DMS 273 (cell line): Measurements from ENCODE around the gene ASIC1.

Experiments
- DNase-seq: peaks from one replicate; lab custom pipeline; 2025; ENCODE audit not compliant: unreplicated experiment; lab: John Stamatoyannopoulos, UW

Gene ASIC1

DNA sequence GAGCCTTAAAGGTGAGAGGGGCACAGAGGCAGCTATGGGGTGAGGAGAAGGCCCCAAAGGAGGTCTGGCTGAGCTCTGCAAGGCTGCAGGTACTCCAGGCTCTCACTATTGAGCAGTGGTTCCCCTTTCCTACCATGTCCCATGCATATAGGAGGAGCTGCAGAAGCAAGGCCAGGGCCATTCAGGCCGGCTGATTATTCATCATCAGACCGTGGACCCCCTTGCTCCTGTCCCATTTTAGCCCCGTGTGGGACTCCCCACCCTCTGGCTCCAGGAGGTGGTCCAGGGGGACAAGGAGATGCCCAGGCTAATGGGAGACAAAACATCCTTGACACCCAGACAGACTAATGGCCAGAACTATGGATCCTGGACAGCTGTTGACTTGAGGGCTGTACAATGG, 49.5 kb downstream of the ASIC1 start:
- no peak for DNase-seq

DNA sequence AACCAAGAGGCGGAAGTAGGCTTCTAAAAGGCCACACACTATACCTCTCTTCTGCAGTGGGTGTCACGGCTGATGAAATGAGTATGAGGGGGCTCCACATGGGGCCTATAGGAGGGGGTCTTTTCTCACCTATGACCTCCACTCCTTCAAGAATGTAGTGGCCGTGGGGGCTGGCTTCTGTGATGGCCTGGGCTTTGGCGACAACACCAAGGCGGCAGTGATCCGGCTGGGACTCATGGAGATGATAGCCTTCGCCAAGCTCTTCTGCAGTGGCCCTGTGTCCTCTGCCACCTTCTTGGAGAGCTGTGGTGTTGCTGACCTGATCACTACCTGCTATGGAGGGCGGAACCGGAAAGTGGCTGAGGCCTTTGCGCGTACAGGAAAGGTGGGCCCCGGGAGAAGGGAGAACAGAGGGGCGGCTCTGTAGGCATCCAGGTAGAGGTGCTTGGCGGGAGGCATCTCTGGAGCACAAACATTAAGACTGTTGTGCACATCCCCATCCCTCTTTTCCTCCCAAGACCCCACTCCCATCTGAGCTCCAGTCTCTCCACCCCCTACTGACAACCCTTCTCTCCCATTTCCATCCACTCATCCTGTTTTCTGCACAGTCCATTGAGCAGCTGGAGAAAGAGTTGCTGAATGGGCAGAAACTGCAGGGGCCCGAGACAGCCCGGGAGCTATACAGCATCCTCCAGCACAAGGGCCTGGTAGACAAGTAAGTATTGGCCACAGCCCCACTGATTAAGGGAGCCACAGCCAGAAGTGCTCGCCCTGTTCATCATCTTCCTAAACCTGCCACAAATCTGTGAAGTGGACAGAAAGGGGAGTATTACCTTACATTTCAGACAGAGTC, 50.2 kb downstream of the ASIC1 start:
- DNase-seq, result no peak

DNA sequence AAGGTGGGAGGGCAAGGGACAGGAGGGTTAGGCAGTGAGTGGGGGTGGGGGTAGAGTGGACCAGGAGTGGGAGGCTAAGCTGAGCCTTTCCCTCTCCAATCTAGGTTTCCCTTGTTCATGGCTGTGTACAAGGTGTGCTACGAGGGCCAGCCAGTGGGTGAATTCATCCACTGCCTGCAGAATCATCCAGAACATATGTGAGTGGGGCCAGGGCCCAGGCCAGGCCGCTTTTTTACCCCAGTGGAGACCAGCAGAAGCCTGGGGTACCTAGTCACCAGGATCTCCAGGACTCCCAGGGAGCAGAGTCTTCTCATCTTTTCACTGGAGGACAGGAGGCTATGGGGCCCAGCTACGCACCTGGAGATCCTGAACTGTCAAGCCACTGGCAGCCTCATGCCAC, 51.9 kb downstream of the ASIC1 start:
- no peak for DNase-seq

DNA sequence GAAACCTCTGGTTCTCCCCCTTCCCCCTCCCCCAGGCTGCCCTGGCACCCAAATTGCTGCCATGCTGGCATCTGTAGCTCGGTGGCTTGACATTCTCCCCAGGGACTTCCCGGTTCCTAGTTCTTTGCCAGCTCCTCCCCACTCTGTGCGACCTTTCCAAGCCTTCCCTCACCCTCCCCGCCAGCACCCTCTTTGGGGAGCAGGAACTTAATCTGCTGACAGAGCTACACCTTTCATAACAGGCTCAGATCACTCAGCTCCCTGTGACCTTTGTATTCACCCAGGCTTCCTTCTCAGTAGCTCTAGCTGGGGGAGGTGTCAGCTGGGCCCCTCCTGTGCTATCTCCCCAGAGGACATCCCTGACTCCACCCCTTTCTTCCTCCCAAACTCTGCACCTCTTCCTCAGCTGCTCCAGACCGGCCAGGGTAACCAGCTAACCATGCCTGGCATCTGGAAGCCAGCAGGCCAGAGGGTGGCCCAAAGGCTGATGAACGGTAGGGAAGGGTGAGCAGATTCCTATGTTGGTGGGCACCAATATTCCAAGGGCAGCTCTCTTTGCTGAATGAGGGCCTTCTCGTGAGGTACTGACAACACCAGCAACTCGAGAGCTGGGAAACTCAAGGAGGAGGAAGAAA, 52.8 kb downstream of the ASIC1 start:
- DNase-seq, result peak; percentile 34

DNA sequence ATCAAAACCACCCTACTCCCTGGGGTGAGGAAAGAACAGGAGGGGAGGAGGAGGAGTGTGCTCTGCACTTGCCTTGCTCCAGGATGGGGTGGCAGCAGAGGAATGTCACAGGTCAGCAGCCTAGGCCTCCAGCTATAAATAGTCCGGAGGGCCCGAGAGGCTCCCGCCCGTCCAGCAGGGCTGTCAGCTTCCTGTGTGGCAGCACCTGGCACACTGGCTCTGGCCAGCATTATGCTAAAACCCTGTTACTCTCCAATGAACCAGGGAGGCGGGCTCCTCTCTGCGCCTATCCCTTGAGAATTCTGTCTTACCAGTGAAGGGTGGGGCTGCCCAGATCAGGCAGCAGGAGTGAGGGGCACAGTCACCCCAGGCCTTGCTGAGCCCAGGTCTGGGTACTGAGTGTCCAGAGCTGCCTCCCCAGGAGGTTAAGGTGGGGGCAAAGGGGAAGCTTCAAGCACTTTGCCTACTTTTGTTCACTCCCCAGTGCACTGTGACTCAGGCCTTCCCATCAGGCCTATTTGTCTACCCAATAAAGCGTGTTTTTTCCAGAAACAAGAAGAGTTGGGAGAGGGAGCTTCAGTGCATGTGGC, 53.5 kb downstream of the ASIC1 start:
- DNase-seq, result peak; percentile 34

DNA sequence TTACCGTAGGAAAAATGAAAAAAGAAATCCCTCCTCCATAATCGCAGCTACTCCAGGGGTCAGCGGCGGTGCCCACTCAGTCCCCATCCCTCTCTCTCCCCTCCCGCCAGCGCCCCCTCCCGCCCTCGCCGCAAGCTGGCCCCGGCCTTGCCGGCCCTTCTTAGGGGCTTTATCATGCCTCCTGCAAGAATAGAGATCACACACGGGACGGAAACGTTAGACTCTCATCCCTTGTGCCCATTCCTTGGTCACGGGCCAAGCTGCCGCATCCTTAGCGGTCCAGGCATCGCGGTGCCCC, 53.9 kb downstream of the ASIC1 start:
- DNase-seq, result no peak

DNA sequence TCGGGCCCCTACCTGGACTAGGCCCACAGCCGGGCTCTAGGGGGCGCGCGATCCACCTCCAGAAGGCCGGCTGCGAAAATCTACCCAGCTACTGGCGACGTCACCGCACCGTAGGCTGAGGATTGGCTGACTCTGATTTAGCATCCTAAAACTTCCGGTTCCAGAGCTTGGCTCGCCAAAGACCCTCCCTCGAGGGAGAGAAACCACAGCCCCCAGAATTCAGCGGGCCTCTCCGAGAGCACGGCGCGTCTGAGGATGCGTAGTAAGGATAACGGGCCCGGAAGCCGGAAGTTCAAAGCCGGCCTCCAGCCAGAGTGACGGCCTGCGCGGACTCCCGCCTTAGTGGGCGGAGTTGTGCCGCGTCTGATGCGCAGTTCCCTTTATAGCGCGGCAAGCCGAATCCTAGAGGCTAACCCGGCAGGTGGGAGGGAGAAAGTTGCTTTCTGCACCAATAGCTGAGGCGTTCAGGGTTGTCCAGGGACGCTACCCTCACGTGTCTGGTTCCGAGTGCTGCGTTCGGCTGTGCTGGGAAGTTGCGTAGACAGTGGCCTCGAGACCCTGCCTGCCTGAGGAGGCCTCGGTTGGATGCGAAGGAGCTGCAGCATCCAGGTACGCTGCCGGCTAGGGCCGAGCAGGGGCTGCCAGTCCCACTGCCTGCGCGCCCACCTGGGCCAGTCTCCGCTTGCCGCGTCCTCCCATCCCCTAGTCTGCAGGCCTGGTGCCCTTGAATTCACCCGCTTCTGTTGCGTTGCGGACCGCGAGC, 54.5 kb downstream of the ASIC1 start, which contains the start of gene COX14:
COX14 (plus strand) TSS at position 544 of the 763 bp plus-strand sequence. CDS start 7,808 bp downstream, outside the sequence.
- peak; percentile 99 for DNase-seq

DNA sequence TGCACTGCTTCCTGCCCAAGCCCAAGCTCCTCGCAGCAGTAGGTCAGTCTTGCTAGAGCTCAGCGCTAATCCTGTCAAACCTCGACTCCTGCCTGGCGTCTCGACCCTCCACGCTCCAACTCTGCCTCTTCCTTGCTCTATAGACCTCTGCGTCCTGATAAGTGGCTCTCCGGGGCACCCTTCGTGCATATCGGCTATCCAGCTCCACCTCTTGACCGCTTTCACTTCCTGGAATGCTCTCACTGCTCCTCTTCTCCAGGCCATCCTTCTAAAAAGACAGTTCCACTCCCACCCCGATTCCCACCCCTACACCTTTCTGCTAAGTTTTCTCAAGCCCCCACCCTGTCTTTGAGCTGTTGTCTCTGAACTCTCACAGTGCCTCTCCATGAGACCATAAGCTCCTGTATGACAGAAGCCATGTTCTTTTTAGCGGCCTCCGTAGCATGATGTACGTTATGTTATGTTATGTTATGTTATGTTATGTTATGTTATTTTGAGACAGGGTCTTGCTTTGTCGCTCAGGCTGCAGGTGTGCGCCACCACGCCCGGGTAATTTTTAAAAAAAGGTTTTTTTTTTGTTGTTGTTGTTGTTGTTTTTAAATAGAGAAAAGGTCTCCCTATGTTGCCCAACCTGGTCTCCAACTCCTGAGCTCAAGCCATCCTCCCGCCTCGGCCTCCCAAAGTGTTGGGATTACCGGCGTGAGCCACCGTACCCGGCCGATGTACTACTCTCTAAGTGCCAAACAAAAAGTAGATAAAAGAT, 55.2 kb downstream of the ASIC1 start:
- DNase-seq, result peak; percentile 59

DNA sequence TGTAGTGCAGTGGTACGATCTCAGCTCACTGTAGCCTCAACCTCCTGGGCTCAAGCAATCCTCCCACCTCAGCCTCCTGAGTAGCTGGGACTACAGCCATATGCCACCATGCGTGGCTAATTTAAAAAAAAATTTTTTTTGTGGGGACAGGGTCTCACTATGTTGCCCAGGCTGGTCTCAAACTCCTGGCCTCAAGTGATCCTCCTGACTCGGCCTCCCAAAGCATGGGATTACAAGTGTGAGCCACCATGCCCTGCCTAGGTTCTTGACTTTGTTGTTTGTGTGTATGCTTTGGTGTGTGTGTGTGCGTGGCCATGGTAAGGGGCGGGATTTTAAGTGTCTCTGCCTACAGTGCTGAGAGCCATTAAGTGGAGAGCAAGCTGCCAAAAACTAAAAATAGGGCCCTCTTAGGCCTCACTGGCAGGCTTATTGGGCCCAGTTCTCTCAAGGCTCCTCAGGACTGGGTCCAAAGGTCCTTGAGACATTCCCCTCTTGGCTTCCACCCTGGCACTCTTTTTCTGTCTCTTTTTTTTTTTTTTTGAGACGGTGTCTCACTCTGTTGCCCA, 59.7 kb downstream of the ASIC1 start:
- no peak for DNase-seq

DNA sequence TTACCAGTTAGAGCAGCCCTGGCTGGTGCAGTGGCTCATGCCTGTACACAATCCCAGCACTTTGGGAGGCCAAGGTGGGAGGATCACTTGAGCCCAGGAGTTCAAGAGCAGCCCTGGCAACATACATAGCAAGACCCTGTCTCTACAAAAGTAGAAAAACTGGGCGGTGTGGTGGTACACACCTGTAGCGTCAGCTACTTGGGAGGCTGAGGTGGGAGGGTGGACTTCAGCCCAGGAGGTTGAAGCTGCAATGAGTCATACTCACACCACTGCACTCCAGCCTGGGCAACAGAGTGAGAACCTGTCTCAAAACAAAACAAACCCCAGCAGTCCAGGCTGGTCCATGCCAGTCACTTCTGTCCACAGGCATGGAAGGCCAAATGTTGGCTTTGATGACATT, 62.0 kb downstream of the ASIC1 start:
- no peak for DNase-seq

DNA sequence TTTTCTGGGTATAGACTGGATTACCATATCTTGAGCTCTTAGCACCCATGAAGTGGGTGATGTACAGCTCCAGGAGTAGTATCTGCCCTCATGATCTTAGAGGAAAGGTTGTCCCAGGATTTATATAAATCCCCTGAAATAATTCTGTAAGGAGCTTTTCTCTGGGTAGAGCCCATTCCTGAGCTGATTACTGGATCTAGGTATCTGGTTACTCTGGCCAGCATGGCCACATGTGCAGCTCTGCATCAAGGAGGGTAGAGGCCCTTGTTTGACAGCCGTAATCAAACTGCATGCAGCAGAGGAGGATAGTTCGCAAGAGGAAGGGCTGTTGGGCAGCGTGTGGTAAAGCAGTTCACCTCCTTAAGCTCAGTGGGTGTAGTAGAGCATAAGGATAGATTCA, 63.1 kb downstream of the ASIC1 start:
- DNase-seq, result no peak

DNA sequence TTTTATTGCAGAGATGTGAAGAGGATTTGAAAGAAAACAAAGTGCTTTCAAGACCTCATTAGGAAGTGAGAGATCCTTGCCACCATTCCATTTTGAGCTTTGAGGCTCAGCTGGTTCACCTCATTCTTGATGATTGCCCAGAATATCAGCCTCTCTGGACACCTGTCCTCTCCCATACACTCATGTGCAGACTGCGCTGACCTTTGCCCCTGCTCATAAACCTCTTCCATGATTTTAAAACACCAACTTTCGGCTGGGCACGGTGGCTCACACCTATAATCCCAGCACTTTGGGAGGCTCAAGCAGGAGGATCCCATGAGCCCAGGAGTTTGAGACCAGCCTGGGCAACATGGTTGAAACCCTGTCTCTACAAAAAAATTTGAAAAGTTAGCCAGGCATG, 63.6 kb downstream of the ASIC1 start:
- no peak for DNase-seq

DNA sequence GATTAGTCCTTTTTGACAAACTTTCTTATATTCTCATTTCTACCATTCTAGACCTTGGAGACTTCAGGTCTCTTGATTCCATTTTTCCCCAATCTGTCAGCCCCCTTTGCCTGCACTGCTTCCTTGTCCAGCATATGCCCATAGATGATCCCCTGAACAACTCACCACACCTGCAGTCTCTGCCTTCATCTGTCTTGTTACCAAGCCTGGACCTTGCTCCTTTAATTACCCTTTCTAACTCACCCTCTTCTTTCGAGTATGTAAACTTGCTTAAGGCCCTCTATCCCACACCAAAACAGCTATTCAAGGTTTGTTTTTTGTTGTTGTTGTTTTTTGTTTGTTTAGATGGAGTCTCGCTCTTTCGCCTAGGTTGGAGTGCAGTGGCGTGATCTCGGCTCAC, 64.2 kb downstream of the ASIC1 start:
- no peak for DNase-seq

DNA sequence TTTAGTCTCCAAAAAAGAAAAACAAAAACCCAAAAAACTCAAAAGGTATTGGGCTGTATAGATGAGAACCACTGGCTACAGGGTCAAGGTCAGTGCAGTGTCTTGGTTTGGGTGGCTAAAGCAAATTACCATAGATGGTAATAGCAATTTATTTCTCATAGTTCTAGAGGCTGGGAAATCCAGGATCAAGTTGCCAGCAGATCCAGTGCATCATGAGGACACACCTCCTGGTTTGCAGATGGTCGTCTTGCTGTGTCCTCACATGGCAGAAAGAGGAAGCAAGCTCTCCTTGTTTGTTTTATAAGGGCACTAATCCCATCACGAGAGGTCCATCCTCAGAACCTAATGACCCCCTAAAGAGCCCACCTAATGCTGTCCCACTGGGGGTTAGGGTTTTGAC, 65.8 kb downstream of the ASIC1 start:
- no peak for DNase-seq

DNA sequence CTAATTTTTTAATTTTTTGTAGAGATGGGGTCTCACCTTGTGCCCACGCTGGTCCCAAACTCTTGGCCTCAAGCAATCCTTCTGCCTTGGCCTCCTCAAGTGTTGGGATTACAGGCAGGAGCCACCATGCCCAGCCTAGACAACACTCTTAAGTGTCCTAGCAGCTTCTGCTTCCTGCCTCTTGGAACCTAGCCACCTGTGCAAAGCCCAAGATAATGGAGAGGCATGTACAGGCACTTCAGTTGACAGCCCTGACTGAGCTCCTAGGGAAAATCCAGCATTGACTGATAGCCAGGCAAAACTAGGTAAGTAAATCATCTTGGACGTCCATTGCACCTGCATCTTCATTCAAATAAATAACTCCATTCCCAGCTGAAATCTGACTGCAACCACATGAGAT, 70.2 kb downstream of the ASIC1 start:
- no peak for DNase-seq

DNA sequence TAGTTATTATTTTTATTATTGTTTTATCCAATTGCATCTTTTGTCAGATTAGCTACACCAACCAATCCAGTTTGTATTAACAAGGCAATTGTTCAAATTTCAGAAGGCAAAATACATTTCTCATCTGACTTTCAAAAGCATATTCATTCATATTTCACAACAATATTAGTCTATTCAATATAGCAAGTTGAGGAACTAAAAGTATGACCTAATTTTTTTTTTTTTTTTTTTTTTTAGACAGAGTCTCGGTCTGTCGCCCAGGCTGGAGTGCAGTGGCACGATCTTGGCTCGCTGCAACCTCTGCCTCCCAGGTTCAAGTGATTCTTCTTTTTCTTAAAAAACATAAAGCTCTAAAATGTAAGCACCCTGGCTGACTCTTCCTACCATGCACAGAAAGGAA, 71.9 kb downstream of the ASIC1 start:
- no peak for DNase-seq

DNA sequence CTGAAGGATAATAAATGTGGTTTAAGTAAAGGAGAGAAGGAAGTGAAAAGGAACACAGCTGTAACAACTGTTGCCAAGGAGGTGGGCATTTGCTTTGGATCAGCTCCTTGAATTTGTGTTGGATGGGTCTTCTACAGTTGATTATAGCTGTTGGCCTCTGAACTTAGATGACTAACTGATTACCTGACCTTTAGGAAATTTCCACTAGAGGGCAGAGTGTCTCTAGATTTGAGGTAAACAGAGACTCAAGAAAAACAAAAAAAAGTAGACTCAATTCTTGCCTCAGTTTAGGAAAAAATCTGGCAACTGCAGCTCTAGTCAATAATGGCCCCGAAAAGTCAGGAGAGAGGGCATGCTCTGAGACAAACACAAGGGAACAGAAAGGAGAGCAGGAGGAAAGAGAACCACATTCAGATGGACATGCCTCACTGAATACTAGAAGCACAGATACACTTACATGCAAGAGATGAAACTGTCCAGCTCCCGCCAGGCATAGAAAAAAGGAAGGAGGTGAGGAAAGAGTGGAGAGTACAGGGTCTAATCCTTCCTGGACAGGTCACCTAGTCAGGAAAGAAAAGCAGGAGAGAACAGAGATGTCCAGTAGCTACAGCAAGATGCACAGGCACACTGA, 75.2 kb downstream of the ASIC1 start:
- DNase-seq, result peak; percentile 63
